HG03095 (cell line): Measurements from ENCODE around the gene SNED1.

Source experiments
- ATAC-seq: cut with Tn5 transposase; IDR thresholded peaks from one replicate; pipeline ENCODE4 v1.9.1; 2021; ENCODE audit warnings: moderate library complexity; ENCODE audit not compliant: unreplicated experiment

The SNED1 gene

DNA sequence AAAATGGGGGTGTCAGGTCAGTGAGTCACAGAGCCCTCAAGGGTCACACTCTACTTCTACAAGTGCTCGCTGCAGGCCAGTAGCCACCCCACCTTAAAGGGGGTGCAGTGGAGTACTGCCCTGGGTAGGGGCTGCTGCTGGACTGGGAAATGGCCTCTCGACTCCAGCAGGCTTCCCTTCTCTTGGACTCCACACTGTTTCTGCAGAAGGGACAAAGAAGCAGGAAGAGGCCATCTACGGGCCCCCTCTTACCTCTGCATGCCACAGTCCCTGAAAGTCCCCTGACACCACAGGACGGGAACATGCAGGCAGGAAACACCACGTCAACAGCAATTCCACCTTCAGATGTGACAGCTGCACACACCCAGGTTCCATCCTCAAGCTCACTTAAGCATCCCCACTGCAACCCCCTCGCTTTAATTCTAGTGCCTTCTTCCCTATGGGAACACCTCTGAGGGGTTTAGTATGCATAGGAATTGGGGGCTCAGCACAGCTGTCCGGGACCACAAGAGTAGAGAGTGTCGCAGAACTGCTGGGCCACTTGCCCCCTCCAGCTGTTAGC, 22.3 kb downstream of the SNED1 start:
- no peak for ATAC-seq

DNA sequence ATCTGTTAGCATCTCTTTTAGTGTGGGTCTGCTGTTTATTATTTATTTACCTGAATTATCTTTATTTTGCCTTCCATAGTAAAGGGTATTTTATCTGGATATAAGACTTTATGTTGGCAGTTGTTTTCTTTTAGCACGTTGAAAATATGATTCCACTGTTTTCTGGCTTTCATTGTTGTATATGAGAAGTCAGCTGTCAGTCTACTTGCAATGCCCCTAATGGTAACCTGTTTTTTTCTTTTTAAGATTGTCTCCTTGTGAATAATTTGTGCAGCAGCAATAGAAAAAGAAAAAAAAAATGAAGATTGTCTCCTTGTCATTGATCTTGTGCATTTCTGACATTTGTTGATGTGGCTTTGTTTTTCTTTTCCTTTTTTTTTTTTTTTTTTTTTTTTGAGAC, 27.2 kb downstream of the SNED1 start:
- ATAC-seq = no peak

DNA sequence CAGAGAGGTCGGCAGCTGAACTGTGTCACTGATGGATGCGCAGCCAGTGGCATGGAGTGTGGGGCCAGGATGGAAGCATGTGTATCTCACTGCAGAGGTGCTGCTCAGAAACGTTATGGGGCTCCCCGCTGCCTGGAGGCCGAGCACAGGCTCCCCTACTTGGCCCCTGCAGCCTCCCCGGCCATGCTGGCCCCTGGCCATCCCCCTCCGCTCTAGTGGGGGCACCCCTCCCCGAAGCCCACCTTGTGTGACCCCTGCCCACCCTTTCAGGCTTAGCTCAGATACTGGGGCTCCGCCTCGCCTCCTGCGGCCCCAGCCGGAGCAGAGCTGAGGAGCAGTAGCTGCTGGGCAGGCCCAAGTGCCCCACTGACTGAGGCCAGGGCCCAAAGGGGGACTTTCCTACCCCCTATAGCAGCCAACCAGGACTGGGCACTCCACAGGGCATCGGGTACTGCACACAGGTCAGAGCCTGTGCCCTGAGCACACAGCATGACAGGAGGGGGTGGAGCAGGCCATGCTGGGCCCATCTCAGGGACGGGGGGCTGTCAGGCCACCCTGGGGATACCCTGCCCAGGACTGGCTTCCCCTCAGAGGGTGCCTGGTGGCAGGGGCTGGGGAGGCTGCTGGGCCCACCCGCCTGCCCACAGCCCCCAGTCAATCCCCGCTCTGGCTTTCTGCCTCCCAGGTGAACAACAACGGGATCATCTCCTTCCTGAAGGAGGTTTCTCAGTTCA, 31.3 kb downstream of the SNED1 start:
- no peak for ATAC-seq

DNA sequence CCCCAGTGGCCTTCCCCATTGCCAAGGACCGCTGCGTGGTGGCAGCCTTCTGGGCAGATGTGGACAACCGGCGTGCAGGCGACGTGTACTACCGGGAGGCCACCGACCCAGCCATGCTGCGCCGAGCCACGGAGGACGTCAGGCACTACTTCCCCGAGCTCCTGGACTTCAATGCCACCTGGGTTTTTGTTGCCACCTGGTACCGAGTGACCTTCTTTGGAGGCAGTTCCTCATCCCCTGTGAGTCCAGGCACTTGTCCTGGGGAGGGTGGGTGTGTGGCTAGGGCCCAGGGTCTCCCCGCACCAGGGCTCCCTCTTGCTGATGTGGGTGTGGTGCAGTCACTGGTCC, 31.9 kb downstream of the SNED1 start:
- no peak for ATAC-seq

DNA sequence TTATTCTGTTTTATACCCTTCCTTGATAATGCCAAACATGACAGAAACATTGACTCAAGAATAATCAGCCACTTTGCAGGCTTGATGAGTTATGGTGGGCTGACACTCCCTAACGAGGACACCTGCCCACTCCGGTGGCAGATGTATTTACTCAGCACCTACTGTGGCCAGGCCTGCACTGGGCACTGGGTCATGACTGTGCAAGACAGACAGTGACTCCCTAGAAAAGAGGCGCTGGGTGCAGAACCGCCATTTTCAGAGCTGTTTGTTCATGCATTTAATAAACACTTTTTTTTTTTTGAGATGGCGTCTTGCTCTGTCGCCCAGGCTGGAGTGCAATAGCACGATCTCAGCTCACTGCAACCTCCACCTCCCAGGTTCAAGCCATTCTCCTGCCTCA, 32.5 kb downstream of the SNED1 start:
- ATAC-seq = no peak

DNA sequence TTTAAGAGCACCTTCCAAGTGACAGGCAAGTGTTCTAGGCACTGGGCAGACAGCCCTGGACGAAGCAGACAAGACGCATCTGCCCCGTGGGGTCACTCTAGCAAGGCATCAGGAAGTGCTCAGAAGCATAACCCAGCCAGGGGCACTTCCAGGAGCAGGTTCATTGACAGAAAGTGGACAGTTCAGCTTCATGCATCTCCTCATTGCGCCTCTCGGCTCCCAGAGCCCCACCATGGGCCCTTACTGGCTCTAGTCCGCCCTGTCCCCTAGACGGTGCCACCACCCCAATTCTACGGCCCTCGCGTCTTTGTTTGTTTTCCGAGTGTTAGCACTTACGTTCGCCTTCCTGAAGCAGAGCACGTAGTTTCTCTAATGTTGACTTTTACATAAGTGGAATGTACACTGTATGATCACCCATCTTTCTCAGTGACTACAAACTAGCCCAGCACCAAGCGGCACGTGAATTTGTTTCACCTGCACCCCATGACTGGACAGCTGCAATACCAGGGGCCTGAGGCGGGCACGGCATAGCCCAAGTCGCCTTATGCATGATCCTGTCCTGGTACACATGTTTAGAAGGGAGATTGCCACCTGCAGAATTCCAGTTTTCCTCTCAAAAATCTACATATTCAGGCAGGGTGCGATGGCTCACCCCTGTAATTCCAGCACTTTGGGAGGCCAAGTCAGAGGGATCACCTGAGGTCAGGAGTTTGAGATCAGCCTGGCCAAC, 33.2 kb downstream of the SNED1 start:
- ATAC-seq = no peak

DNA sequence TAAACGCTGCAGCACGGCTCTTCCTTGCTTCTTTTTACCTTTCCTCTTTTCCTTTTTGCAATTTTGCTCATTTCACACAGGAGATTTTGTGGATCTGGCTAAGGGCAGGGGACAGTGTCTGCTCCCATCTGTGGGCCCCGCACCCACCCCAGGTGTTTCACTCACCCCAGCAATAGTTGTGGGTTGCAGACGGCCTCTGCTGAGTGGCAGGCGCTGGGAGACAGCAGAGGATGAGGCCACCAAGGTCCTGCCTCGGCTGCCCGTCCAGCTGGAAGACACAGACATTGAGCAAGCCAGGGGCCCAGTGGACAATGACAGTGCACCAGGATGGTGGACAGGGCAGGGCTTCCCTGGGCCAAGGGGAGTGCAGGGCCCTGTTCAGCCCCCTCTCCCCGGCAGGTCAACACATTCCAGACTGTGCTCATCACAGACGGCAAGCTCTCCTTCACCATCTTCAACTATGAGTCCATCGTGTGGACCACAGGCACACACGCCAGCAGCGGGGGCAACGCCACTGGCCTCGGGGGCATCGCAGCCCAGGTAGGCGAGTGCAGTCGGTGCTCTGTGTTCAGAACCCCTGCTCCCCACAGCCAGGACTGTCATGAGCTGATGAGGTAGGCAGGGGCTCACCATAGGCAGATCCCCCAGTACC, 35.0 kb downstream of the SNED1 start:
- ATAC-seq = no peak

DNA sequence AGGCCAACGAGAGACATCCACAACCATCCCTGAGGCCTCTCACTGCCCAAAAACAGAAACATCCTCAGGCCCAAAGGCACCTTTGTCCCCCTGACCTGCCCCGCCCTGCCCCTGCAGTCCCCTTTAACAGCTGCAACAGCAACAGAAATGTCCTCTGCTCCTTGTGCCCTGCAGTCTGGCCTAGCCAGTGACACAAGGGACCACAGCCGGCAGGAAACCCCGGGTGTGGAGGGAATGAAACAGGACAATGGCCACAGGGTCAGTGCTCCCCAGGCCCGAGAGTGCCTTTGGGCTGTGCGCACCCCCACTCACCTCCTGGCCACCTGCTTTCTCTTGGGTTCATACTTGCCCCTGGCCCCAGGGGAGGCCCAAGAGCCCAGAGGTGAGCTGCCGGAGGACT, 35.6 kb downstream of the SNED1 start:
- no peak for ATAC-seq

DNA sequence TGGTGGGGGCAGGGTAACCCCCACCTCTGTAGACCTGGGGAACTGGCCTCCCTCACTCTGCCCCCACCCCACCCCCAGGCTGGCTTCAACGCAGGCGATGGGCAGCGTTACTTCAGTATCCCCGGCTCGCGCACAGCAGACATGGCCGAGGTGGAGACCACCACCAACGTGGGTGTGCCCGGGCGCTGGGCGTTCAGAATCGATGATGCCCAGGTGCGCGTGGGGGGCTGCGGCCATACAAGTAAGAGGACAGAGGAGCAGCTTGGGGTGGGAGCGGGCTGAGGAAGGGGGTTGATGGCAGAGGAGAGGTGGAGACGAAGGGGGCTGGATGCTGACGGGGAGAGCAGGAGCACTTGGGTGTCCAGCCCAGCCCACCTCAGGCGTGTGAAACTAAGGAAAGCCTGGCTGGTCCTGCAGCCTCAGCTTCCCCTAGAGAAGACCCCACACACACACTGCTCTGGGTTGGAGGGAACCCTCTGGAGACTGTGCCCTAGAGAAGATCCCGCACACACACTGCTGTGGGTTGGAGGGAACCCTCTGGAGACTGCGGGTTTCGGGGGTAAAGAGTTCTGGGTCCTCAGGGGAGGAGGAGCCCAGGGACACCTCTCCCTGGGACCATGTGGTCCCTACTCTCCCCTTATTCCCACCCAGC, 36.2 kb downstream of the SNED1 start:
- ATAC-seq = no peak

DNA sequence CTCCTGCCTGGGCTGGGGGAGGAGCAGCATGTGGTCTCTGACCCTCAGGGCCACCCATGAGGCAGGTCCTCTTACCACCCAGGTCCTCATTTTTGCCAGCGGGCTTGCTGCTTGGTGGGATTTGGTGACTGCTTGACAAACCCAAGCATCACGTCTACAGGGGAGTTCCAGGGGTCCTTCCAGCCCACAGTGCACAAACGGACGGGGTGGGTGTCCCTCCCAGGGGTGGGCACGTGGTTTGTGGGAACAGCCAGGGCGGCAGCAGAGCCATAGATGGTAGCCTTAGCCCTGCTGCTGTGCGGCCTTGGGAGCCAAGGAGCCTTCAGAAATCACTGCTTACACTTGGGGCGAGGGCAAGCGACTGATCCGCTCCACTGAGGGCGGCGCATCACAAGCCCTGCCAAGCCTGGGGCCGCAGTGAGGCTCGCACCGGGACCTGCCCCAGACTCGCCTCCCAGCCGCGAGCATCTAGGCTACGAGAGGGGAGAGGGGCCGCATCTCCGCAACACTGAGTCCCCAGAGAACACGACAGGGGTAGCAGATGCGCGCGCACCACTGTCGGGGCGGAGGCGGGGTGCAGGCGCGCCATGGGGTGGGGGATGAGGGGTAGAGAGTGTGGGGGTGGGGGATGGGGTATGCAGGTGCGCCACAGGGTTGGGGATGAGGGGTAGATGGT, 36.9 kb downstream of the SNED1 start:
- no peak for ATAC-seq

DNA sequence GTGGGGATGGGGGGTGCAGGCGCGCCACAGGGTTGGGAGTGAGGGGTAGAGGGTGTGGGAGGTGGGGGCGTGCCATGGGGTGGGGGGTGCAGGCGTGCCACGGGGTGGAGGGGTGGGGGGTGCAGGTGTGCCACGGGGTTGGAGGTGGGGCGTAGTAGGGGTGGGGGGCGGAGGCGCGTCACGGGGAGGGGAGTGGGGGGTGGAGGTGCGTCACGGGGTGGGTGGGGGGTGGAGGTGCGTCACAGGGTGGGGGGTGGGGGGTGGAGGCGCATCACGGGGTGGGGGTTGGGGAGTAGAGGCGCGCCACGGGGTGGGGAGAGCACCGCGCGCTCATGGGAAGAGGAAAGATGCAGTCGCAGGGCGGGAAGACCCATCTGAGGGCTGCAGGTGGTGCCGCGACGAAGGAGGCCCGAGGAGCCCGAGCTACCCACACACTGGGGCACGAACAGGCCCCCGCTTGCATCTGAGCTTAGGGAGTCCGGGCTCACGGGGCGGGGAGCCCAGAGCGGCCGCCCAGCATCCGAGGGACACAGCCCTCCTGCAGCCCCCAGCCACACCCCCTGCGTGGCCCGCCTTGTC, 37.5 kb downstream of the SNED1 start:
- no peak for ATAC-seq

DNA sequence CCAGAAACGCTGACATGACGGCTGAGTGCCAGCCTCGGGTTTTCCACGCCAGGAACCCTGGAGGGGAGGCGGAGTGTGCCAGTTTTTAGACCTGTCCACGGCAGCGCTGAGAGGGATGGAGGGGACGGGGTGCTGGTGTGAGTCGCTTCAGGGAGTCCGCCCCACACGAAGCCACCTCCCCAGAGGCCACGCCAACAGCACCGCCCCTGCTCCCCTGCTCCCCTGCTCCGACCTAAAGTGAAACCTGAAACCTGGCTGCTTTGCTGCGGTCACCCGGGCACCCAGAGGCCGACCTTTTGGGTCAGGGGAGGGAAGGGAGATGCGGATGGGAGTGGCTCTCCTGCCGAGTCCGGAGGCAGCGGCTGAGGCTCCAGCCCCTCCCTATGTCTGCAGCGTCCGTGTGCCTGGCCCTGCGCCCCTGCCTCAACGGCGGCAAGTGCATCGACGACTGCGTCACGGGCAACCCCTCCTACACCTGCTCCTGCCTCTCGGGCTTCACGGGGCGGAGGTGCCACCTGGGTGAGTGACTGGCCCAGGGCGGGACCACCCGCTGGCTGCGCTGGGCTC, 38.1 kb downstream of the SNED1 start:
- ATAC-seq = peak; percentile 71

DNA sequence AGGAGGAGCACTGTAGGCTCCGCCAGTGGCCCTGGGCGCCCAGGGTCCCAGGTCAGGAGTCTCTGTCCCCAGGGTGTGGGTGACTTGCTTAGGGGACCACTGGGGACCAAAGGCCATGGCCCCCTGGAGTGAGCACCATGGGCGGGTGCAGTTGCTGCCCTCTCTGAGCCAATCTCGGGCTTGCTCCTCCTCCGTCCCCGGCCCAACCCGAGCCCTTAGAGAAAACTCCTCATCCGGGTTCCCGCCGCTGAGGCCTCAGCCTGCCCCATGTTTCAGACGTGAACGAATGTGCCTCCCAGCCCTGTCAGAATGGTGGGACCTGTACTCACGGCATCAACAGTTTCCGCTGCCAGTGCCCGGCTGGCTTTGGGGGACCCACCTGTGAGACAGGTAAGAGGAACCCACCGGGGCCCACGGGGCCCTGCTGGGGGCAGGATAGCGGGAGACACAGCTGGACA, 38.6 kb downstream of the SNED1 start:
- no peak for ATAC-seq

DNA sequence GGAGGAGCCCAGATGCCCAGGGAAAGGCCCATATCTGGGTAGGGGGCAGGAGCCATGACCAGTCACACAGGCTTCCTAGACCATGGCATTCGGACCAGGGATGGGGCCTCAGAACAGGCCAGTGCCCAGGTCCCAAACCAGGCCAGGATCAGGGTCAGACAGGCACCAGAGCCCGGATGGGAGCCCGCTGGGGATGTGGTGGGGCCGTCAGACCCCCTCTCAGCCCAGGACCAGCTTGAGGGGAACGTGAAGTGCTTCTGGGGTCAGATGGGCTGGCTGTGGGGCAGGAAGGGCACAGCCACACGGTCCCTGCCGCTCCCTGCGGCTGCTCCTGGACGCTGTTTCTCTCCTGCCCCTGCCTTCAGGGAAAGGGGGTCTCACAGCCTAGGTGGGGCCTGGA, 39.1 kb downstream of the SNED1 start:
- no peak for ATAC-seq

DNA sequence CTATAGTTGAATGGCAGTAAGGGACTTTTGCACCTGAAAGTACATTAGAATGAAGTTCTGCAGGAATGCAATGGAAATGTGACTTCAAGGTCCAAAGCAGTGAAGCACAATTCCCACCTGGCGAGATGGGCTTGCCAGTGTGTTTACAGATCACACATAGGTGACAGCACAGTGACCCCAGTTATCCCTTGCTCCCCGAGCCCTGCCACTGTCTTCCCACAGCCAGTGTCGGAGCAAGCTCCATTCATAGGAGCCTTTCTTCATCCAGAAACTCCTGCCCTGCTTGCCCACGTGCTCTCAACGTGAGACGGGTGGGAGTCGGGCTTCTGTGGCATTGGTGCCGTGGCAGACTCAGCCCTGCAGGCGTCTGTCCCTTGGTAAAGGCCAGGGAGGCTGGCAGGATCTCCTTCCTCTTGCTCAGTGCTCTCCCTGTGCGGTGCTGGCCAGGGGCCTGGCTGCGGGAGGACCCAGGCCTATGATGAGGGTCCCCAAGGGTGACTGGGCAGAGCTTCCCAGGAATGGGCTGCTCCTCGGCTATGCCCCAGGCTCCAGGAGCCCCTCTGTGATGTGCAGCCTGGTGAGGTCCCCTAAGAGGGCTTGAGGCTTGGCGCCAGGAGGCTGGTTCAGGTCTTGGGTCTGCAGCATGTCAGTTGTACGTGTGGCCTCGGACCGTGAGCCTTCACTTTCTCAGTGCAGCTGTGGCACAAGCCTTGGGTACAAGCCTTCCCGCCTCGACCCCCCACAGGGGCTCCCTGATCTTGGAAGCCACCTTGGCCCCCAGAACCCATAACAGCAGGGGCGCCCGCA, 40.2 kb downstream of the SNED1 start:
- ATAC-seq = no peak

DNA sequence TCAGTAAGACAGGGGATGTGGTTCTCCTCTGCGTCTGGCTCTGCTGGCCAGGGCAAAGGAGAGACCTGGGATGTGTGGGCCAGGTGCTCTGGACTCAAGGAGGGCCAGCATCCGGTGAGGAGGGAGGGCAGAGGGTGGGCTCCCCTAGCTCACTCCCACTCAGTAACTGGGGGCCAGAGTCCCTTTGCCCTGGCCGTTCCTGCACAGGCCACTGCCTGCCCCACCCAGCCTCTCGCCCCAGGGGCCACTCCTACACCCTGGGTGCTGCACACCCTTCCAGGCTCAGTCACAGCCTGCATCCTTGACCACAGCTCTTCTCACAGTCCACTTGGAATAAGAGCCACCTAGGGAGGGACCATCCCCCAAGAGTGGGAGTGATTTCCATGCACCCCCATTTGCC, 41.0 kb downstream of the SNED1 start:
- ATAC-seq = no peak

DNA sequence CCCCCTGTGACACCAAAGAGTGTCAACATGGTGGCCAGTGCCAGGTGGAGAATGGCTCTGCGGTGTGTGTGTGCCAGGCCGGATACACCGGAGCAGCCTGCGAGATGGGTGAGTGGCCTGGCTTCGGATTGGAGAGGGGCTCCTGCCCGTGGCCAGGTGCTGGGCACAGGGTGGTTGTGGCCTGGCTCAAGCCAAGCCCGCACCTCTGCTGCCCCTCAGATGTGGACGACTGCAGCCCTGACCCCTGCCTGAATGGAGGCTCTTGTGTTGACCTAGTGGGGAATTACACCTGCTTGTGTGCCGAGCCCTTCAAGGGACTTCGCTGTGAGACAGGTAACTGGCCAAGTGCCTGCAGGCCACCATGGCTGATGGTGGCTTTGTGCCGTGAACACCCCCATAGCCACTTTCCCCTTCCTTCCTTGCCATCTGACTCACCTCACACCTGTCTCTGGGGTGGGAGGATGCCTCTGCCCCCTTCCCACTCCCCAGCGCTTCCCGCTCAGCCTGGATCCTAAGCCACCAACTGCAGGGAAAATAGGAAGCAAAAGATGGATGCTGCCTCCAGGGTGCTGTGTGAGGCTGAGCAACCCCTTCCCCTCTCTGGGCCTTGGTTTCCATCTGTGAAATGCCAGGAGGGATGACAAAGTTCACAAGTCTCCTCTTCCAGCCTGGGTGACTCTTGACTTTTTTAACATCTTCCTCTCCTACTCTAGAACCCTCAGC, 41.8 kb downstream of the SNED1 start:
- no peak for ATAC-seq

DNA sequence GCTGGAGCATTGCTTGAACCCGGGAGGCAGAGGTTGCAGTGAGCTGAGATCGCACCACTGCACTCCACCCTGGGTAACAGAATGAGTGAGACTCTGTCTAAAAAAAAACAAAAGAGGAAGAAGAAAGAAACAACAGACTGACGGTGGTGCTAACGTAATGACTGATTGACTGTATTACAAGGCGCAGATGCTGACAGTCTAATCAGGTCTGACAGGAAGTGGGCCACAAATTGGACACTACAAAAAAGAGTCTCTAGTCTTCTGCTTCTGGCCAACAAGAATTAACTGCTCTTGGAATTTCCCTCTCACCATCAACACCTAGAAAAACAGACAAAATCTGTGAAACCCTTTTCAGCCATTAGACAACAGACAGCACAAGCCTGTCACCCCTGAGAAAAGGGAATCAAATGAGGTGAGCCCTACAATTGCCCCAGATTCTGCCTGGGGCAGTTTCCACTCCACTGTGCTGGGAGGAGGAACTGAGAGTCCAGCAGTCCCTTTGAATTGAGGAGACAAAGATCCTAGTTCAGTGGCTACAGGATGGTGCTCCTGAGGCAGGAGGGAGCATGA, 43.3 kb downstream of the SNED1 start:
- peak; percentile 61 for ATAC-seq
